ENCODE data around the gene PDXK. TPM values are rescaled to one million over a fixed set of nuclear protein-coding genes. Genes with fewer than 3 reads are reported as not detected.

Gene PDXK
- total RNA-seq, 1 donor from 2014 or later: 63.8 TPM

DNA sequence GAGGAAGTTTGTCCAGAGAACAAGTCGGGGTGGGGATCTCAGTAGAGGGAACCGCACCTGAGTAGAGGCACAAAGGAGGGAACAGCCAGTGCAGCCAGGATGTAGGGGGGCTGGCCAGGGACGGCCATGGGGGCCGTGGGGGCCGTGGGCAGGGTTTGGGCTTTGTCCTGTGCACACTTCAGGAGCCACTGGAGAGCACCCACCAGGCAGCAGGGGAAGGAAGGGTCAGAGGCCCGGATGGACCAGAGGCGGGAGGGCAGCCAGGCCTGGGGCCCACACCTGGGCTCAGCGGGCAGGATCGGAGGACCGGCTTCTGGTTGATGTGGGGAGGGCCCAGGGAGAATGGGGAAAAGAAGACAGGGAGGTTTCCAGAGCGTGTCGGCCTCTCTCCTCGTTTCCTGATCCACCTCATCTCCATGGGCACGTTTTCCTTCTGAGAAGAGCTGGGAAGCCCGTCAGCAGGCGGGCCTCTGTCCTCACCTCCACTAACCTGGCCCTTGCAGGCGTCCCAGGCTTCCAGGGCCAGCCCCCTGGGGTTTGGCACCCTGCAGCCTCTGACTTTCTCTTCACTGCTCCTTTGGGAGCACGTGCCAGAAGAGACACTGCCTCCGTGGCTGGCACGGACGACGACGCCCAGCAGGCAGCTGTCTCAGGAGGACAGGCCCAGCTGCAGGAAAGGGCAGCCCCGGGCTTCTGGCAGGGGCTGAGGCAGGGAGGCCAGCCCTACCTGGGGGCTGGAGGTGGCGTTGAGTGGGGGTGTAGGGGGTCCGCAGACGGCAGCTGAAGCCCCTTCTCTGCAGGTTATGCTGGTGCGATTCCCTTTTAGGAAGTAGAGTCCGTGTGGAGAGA, 16.8 kb upstream of the PDXK start:
- DNase-seq: no peak
- H3K36me3 Mint-ChIP-seq (ENCODE audit: unreplicated experiment): peaks cover 4% of the 10 kb centered on the region

DNA sequence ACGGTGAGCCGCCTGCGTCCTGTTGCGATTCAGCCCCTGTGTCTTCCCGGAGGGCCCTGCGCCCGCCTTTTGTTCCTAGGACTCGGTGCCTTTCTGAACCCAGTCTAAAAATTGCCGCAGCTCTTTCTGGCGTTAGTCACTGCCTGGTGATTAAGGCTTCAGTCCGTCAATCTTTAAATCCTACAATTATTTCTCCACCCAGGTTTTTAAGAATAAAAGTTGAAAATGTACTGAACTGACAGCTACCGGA, 16.2 kb upstream of the PDXK start:
- Mint-ChIP-seq H3K9me3 (ENCODE audit: unreplicated experiment) (peaks cover 3% of the 10 kb centered on the region), H3K36me3 (ENCODE audit: unreplicated experiment) (peaks cover 1% of the 10 kb centered on the region), H3K4me1 (ENCODE audit: low read depth, unreplicated experiment) (peaks cover 10% of the 10 kb centered on the region), H3K4me3 (ENCODE audit: unreplicated experiment) (no peak overlapping the region), H3K27ac (ENCODE audit: unreplicated experiment) (no peak overlapping the region), H3K27me3 (ENCODE audit: unreplicated experiment) (no peaks in the 10 kb centered on the region)
- DNase-seq: no peak
- TF ChIP-seq, protein P1, sequence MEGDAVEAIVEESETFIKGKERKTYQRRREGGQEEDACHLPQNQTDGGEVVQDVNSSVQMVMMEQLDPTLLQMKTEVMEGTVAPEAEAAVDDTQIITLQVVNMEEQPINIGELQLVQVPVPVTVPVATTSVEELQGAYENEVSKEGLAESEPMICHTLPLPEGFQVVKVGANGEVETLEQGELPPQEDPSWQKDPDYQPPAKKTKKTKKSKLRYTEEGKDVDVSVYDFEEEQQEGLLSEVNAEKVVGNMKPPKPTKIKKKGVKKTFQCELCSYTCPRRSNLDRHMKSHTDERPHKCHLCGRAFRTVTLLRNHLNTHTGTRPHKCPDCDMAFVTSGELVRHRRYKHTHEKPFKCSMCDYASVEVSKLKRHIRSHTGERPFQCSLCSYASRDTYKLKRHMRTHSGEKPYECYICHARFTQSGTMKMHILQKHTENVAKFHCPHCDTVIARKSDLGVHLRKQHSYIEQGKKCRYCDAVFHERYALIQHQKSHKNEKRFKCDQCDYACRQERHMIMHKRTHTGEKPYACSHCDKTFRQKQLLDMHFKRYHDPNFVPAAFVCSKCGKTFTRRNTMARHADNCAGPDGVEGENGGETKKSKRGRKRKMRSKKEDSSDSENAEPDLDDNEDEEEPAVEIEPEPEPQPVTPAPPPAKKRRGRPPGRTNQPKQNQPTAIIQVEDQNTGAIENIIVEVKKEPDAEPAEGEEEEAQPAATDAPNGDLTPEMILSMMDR (IDR thresholded peaks at IDR 0.05; ENCODE audit: partially characterized antibody, unreplicated experiment): no peak

More for the DNA sequence above, 16.8 kb upstream of the PDXK start:
- Mint-ChIP-seq H3K4me3 (ENCODE audit: unreplicated experiment) (no peak overlapping the region), H3K27ac (ENCODE audit: unreplicated experiment) (no peak overlapping the region), H3K4me1 (ENCODE audit: low read depth, unreplicated experiment) (peaks cover 10% of the 10 kb centered on the region), H3K9me3 (ENCODE audit: unreplicated experiment) (peaks cover 3% of the 10 kb centered on the region), H3K27me3 (ENCODE audit: unreplicated experiment) (no peaks in the 10 kb centered on the region)
- TF ChIP-seq, protein P1 (IDR thresholded peaks at IDR 0.05; ENCODE audit: partially characterized antibody, unreplicated experiment): no peak

DNA sequence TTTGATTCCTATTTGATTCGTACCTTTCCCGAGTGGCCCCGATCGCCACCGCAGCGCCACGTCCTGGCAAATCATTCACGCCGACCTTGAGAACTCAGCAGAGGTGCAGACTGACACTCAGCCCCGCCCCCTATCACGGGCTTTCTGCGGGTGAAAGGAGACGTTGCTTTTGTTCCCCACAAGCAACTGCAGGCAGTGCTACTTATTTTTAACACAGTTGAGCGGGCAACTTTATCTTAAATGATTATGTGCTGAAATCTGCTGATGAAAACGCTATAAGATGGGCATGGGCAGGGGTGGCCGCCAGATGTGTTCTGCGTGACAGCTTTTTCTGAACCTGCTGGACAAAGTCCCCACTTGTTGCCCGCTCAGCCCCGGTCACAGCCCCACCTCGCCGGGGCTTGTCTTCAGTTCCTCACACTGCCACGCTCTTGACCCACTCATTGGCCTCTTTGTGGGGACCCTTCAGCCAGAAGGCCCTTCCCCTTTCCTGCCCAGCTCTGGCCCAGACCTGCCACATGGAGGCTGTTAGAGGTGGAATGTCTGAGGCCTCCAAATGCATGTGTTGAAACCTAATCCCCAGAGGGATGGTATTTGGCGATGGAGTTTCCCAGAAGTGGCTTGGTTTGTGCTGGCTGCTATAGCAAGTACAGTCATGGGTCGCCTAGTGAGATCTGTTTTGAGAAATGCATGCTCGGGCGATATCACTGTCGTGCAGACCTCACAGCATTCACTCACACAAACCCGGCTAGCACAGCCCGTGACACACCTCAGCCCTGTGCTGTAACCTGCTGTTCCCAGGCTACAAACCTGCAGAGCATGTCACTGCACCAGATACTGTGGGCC, 15.7 kb upstream of the PDXK start:
- peaks cover 3% of the 10 kb centered on the region for H3K9me3 Mint-ChIP-seq (ENCODE audit: unreplicated experiment)
- TF ChIP-seq, protein P1 (IDR thresholded peaks at IDR 0.05; ENCODE audit: partially characterized antibody, unreplicated experiment): no peak
- peaks cover 10% of the 10 kb centered on the region for H3K4me1 Mint-ChIP-seq (ENCODE audit: low read depth, unreplicated experiment)
- no peaks in the 10 kb centered on the region for H3K27me3 Mint-ChIP-seq (ENCODE audit: unreplicated experiment)
- DNase-seq: no peak
- H3K27ac Mint-ChIP-seq (ENCODE audit: unreplicated experiment): no peak overlapping the region
- no peaks in the 10 kb centered on the region for H3K36me3 Mint-ChIP-seq (ENCODE audit: unreplicated experiment)
- H3K4me3 Mint-ChIP-seq (ENCODE audit: unreplicated experiment): no peak overlapping the region

DNA sequence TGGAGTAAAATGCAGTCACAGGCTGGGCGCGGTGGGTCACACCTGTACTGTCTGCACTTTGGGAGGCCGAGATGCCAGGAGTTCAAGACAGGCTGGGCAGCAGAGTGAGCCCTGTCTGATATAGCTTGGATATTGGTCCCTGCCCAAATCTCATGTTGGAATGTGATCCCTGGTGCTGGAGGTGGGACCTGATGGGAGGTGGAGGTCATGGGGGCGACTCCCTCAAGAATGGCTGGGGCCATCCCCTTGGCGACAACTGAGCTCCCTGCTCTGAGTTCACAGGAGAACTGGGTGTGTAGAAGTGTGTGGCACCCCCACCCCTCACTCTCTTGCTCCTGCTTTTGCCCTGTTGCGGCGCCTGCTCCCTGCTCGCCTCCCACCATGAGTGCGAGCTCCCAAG, 11.5 kb upstream of the PDXK start:
- H3K27me3 Mint-ChIP-seq (ENCODE audit: unreplicated experiment): peaks cover 2% of the 10 kb centered on the region
- peaks cover 6% of the 10 kb centered on the region for H3K9me3 Mint-ChIP-seq (ENCODE audit: unreplicated experiment)
- DNase-seq: no peak
- no peaks in the 10 kb centered on the region for H3K36me3 Mint-ChIP-seq (ENCODE audit: unreplicated experiment)
- H3K27ac Mint-ChIP-seq (ENCODE audit: unreplicated experiment): no peak overlapping the region
- H3K4me1 Mint-ChIP-seq (ENCODE audit: low read depth, unreplicated experiment): peaks cover 2% of the 10 kb centered on the region
- TF ChIP-seq, protein P1 (IDR thresholded peaks at IDR 0.05; ENCODE audit: partially characterized antibody, unreplicated experiment): no peak
- no peak overlapping the region for H3K4me3 Mint-ChIP-seq (ENCODE audit: unreplicated experiment)
